Fibroblast of the aortic adventitia (primary cell): ENCODE measurements around the gene AMY1A. TPM values are rescaled to one million over a fixed set of nuclear protein-coding genes. Genes with fewer than 3 reads are reported as not detected.

ENCODE experiments used
- small RNA-seq: library from RNA; depleted of rRNA; stranded (forward); fragments of <200 nt; gene quantifications from one replicate; pipeline ENCODE3, GENCODE V24; 2012
- total RNA-seq: library from RNA; depleted of rRNA; stranded (reverse); fragments of >200 nt; gene quantifications from 2 replicates; pipeline ENCODE4 v1.2.3, GENCODE V29; 2012; ENCODE audit warnings: low replicate concordance

AMY1A gene
- total RNA-seq, 1 donor = not detected

Small RNA genes within 50 kb of the gene (small RNA-seq; reads per million reads assigned to genes)
- not detected for gene AC105272.1

Other genes with a start within 250 kb of the AMY1A start
- 19.9 and 31.5 TPM in 2 replicates for gene RNPC3, start 130.1 kb upstream of the AMY1A start, total RNA-seq
- gene AMY2B, start 84.2 kb upstream of the AMY1A start, total RNA-seq = 10.1 and 17.1 TPM in 2 replicates
- not detected in 2 replicates for gene AMY2A, start 38.3 kb upstream of the AMY1A start, total RNA-seq
- not detected in 2 replicates for gene AMY1B, start 40.5 kb downstream of the AMY1A start, total RNA-seq
- gene AMY1C, start 94.1 kb downstream of the AMY1A start, total RNA-seq = not detected in 2 replicates